KMS-11 (cell line): ENCODE data around the gene HNRNPUL1.

Experiments
- H2AFZ ChIP-seq: fragments of 200-600 bp; sonication (generic); 2 replicates; pipeline ENCODE4 v1.6.1; 2016; ENCODE audit warnings: antibody characterized with exemption, mixed run types, low read depth
- H3K27ac ChIP-seq: fragments of 200-600 bp; sonication (generic); 2 replicates; pipeline ENCODE4 v1.6.1; 2016; ENCODE audit warnings: mild to moderate bottlenecking, mixed run types
- H3K27me3 ChIP-seq: fragments of 200-600 bp; sonication (generic); 2 replicates; pipeline ENCODE4 v1.6.1; 2017; ENCODE audit warnings: mild to moderate bottlenecking, low read depth, mixed run types, moderate library complexity; ENCODE audit not compliant: insufficient read depth
- H3K36me3 ChIP-seq: fragments of 200-600 bp; sonication (generic); 2 replicates; pipeline ENCODE4 v1.6.1; 2017; ENCODE audit warnings: mild to moderate bottlenecking, mixed run types; ENCODE audit not compliant: insufficient read depth
- H3K4me1 ChIP-seq: fragments of 200-600 bp; sonication (generic); 2 replicates; pipeline ENCODE4 v1.6.1; 2016; ENCODE audit warnings: mild to moderate bottlenecking, low read depth, mixed run types; ENCODE audit not compliant: poor library complexity, severe bottlenecking
- H3K4me2 ChIP-seq: fragments of 200-600 bp; sonication (generic); 2 replicates; pipeline ENCODE4 v1.7.0; 2016; ENCODE audit warnings: mild to moderate bottlenecking, mixed run types
- H3K4me3 ChIP-seq: fragments of 200-600 bp; sonication (generic); IDR thresholded peaks from 2 replicates; pipeline ENCODE4 v1.6.1; 2017; ENCODE audit warnings: low read depth, low read length, mixed read lengths; ENCODE audit not compliant: insufficient read depth
- H3K79me2 ChIP-seq: fragments of 200-600 bp; sonication (generic); 2 replicates; pipeline ENCODE4 v1.6.1; 2016; ENCODE audit warnings: low read depth, mixed run types; ENCODE audit not compliant: insufficient read depth
- H3K9ac ChIP-seq: fragments of 200-600 bp; sonication (generic); 2 replicates; pipeline ENCODE4 v1.6.1; 2016; ENCODE audit warnings: mild to moderate bottlenecking, mixed run types
- H4K20me1 ChIP-seq: fragments of 200-600 bp; sonication (generic); 2 replicates; pipeline ENCODE4 v1.6.1; 2016; ENCODE audit warnings: mild to moderate bottlenecking, mixed run types; ENCODE audit not compliant: insufficient read depth
- CTCF ChIP-seq: fragments of 200-600 bp; sonication (generic); conservative IDR thresholded peaks from 2 replicates; pipeline ENCODE4 v1.6.1; 2017; ENCODE audit warnings: low read depth, mild to moderate bottlenecking, antibody characterized with exemption, low read length, moderate library complexity, mixed read lengths

Gene HNRNPUL1

GRCh38 chr19:41233748-41234240 lies 30.4 kb upstream of the HNRNPUL1 start:
- Histone ChIP-seq H3K9ac (no peak overlapping the region), H3K79me2 (no peaks in the 10 kb centered on the region), H3K4me1 (no peaks in the 10 kb centered on the region), H3K4me2 (no peak overlapping the region), H2AFZ (no peak overlapping the region), H3K4me3 (no peak overlapping the region), H3K36me3 (no peaks in the 10 kb centered on the region), H3K27ac (no peak overlapping the region), H4K20me1 (no peaks in the 10 kb centered on the region), H3K27me3 (no peaks in the 10 kb centered on the region)
- TF ChIP-seq CTCF: no peak

GRCh38 chr19:41234512-41235168 lies 29.5 kb upstream of the HNRNPUL1 start:
- Histone ChIP-seq H3K27ac (no peak overlapping the region), H3K4me2 (no peak overlapping the region), H4K20me1 (no peaks in the 10 kb centered on the region), H3K4me3 (no peak overlapping the region), H3K79me2 (no peaks in the 10 kb centered on the region), H2AFZ (no peak overlapping the region), H3K9ac (no peak overlapping the region), H3K27me3 (no peaks in the 10 kb centered on the region), H3K36me3 (no peaks in the 10 kb centered on the region), H3K4me1 (no peaks in the 10 kb centered on the region)
- TF ChIP-seq CTCF: no peak

- Histone ChIP-seq H3K9ac (no peak overlapping the region), H3K79me2 (no peaks in the 10 kb centered on the region), H2AFZ (no peak overlapping the region), H3K27me3 (no peaks in the 10 kb centered on the region), H3K27ac (no peak overlapping the region), H3K4me2 (no peak overlapping the region), H3K36me3 (no peaks in the 10 kb centered on the region), H3K4me3 (no peak overlapping the region), H4K20me1 (no peaks in the 10 kb centered on the region), H3K4me1 (no peaks in the 10 kb centered on the region)
- TF ChIP-seq CTCF: no peak
Observed at GRCh38 chr19:41235480-41235879, 28.7 kb upstream of the HNRNPUL1 start.

GRCh38 chr19:41238244-41238643 lies 25.9 kb upstream of the HNRNPUL1 start:
- no peaks in the 10 kb centered on the region; the same call in 1 of the 2 replicates for H3K27me3 ChIP-seq
- no peak overlapping the region for H3K4me3 ChIP-seq
- H3K4me1 ChIP-seq: no peaks in the 10 kb centered on the region
- H3K9ac ChIP-seq: no peak overlapping the region
- H3K4me2 ChIP-seq: no peak overlapping the region
- H2AFZ ChIP-seq: no peak overlapping the region
- no peak for TF ChIP-seq CTCF
- H4K20me1 ChIP-seq: no peaks in the 10 kb centered on the region
- H3K36me3 ChIP-seq: no peaks in the 10 kb centered on the region
- H3K79me2 ChIP-seq: no peaks in the 10 kb centered on the region
- no peak overlapping the region for H3K27ac ChIP-seq
